GM19463 (cell line): ENCODE results near the gene GREM2.

Source experiments
- ATAC-seq: cut with Tn5 transposase; IDR thresholded peaks from one replicate; pipeline ENCODE4 v1.9.1; 2021; ENCODE audit warnings: mild to moderate bottlenecking, moderate library complexity; ENCODE audit not compliant: unreplicated experiment

The GREM2 gene

GRCh38 chr1:240503036-240503435 lies 108.9 kb downstream of the GREM2 start:
- no peak for ATAC-seq

DNA sequence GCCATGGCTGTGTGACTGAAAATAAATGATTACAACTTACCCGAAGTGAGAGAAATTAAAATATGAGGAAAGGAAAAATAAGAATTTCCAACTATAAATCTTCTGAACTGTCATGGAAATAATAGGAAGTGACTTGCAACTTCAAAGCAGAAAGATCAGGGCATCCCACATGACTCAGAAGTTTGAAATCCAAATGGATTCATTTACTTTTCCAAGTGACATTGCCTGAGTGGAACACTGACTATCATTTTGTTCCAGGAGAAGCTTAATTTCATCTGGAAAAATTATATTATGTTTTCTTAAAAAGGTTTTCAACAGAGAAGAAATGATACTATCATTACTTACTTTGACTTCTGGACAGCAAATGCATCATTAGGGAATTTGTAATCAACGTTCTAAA lies 110.8 kb downstream of the GREM2 start:
- no peak for ATAC-seq

DNA sequence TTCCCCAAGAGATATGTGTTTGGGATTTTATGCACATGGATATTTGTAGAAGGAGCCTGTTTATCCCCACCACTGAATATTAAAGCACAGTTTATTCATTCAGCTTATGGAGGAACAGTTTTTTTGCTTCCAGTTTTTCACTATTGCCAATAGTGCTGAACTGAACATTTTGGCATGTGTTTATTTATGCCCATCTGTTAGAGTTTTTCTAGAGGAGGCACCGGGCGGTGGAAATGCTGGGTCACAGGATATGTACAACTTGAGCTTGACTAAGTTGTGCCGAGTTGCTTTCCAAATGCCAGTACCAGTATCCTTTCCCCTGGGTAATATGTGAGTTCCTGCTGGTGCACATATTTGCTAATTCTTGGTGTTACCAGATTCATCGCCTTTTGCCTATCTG lies 111.3 kb downstream of the GREM2 start:
- no peak for ATAC-seq

DNA sequence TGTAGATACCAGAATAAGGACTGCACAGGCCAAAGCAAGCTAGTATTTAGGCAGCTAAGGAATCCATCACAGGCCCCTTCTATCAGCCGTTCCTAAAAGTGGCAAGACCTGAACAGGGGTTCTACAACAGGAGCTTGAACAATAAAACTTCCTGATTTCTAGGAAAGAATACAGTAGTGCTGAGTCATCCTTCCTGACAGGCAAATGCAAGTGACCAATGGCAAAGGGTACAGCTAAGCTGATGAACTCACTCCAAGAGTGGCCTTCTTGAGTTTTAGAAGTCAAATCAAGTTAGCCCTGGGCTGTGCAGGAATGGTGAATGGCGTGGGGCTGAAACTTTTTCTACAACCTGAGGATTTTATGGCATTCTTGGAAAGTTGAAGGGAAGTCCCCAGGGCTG lies 112.9 kb downstream of the GREM2 start:
- ATAC-seq: no peak

- ATAC-seq: no peak
These were observed 113.6 kb downstream of the GREM2 start for GRCh38 chr1:240498335-240498734.

- no peak for ATAC-seq
These were observed 114.0 kb downstream of the GREM2 start for GRCh38 chr1:240497908-240498307.

DNA sequence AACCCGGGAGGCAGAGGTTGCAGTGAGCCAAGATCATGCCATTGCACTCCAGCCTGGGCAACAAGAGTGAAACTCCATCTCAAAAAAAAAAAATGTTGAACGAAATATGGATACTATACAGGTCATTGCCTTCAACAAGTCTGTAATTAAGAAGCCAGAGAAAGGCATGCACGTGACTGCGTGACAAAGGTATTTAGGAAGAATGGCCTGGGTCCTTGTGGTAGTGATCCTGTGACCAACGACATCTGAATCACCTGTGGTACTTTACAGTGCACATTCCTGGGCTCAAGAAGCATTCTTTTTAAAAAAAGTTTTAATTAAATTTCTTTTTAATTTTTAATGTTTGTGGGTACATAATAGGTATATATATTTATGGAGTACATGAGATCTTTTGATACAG lies 115.0 kb downstream of the GREM2 start:
- ATAC-seq: no peak

GRCh38 chr1:240496356-240496755 lies 115.6 kb downstream of the GREM2 start:
- ATAC-seq: no peak

- no peak for ATAC-seq
These were observed 116.4 kb downstream of the GREM2 start for GRCh38 chr1:240495601-240496000.

- no peak for ATAC-seq
These were observed 119.0 kb downstream of the GREM2 start for GRCh38 chr1:240492832-240493440.

GRCh38 chr1:240491796-240492195 lies 120.2 kb downstream of the GREM2 start:
- no peak for ATAC-seq

DNA sequence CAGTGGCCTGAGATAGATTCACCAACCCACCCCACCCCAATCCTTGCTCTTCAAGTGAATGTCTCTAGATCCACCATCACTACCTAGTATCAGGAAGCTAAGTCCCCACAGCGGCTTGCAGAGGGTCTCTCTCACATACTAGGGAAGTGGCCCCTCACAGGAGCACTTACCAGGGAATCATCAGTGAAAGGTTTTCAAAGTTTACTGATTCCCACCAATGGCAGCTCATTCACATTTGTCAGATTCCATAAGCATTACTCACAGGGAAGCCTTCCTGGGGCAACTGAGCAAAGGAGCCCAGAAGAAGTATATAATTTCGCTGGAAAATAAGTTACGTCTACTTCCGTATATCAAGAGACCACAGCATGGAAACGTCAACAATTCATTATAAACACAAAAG lies 120.8 kb downstream of the GREM2 start:
- ATAC-seq: no peak

DNA sequence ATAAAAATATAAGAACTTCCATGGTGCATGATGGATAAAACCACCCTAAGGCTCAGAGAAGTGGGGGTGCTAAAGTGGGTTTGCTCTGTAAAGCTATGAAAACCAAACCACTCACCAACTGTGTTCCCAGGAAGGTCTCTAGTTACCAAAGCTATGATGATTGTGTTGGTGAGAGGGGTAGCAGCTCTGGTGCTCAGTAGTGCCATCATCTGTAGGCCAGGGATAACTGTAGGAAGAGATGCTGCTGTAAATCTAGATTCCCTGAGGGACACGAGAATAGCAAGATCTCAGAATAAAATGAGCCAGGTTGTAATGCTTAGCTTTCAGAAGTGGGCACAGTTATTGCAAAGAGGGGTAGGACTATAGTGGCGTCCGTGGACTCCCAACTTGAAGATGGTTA lies 124.5 kb downstream of the GREM2 start:
- ATAC-seq: no peak

DNA sequence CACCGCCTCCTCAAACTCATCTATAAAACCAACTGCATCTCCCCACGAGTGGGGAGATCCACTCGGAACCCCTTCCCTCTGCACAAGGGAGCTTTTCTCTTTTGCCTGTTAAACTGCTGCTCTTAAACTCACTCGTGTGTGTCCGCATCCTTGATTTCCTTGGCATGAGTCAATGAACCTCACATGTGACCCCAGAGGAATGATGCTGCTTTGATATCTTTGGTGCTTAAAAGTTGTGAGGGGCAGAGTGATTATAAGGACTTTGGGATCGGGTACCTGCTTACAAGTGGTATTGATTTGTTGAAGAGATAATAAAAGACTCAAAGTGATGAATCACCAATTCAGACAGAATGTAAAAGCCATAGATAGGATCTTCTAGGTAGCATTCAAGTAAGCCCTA lies 125.3 kb downstream of the GREM2 start:
- no peak for ATAC-seq

GRCh38 chr1:240484804-240485443 lies 127.0 kb downstream of the GREM2 start:
- no peak for ATAC-seq

- ATAC-seq: no peak
These were observed 133.4 kb downstream of the GREM2 start for GRCh38 chr1:240478536-240478935.

DNA sequence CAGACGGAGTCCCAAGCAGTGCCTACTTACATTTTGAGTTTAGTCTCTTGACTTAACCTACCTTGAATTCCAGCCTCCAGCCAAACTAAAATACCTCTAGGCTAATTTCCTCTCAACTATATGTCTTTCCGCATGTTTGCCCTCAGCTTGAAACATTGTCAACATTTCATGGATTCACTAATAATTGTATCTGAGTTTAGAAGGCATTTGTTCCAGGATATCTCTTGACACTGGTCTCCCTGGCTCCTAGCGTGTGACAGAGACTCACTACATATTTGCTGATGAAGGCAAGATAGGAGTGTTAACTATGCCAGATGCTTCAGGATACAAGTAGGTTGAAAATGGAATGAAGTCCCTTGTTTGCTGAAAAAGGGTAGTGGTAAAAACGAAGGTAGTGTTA lies 136.1 kb downstream of the GREM2 start:
- no peak for ATAC-seq

- no peak for ATAC-seq
These were observed 137.8 kb downstream of the GREM2 start for GRCh38 chr1:240474133-240474614.

DNA sequence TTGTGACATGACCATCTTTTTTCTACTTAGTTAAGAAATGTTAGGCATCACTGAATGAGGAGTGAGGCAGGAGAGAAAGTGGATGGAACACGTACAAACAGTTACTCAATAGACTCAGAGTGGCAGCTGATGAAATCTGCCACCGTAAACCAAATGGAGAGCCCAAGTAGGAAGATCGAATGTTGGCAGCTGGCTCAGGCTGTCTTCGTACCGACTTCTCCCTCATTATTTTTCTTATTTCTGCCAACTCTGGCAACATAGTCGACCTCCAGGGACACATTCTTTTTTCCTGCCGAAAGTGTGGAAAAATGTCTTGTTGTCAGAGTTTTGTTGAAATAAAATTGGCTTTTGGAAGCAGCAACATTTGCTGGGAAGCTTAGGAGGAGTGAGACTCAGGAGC lies 143.3 kb downstream of the GREM2 start:
- no peak for ATAC-seq

DNA sequence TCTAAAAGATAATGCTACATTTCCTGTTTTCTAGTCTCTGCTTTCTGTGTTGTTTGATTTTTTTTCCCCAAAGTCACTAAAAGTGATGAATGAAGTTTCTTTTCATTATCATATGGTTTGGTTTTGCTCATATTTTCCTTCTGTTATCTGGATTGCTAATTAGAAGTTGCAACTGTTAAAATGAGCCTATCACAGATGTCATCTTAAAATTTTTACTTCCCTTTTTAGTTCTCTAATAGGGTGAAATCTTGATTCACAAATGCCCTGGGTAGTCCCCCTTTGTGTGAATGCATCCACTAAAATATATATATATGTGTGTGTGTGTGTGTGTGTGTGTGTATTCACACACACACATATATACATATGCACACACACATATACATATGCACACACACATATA lies 144.1 kb downstream of the GREM2 start:
- ATAC-seq: no peak

DNA sequence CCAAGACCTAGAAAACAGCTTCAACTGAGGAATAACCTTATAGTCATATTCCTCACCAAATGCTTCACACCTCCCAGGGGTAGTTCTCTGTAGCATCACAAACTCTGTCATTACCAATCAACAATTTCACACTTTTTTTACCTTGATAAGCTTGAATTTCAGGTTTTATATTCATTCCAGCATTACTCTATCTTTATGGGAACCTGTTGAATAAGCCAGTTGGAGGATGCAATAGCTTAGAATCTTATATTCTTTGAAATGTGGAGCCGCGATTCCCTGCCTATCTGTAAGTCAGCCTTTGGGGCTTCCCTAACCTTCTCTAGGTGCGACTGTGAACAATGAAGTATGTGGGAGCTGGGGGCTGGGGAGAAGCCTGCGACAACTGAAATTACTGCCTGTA lies 145.4 kb downstream of the GREM2 start:
- ATAC-seq: no peak

GRCh38 chr1:240465531-240465940 lies 146.4 kb downstream of the GREM2 start:
- ATAC-seq: no peak

DNA sequence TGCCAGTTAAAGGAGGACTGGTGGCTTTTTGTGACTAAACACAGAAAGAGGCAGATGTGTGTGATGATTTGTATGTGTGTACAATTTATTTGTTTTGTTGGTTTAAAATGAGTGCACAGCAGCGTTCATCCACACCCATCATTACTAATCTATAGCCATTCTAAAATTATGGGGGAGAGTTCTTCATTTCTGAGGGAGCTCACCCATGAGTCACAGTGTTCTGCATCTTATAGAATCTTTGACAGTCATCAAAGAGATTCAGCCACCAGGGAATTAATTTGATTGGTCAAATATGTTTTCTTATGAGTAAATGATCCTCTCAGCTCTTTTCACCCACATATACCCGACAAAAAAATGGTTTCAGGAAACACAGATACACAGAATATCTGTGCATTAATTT lies 147.9 kb downstream of the GREM2 start:
- ATAC-seq: no peak
